ENCODE measurements around the gene E2F4. TPM values are rescaled to one million over a fixed set of nuclear protein-coding genes. Genes with fewer than 3 reads are reported as not detected.

E2F4 gene
- total and polyA plus RNA-seq, 9 of the 15 experiments (the other 6 are each of a cell fraction or from before 2014, with no cell fraction given) = 9.7 to 139 (median 106) TPM

DNA sequence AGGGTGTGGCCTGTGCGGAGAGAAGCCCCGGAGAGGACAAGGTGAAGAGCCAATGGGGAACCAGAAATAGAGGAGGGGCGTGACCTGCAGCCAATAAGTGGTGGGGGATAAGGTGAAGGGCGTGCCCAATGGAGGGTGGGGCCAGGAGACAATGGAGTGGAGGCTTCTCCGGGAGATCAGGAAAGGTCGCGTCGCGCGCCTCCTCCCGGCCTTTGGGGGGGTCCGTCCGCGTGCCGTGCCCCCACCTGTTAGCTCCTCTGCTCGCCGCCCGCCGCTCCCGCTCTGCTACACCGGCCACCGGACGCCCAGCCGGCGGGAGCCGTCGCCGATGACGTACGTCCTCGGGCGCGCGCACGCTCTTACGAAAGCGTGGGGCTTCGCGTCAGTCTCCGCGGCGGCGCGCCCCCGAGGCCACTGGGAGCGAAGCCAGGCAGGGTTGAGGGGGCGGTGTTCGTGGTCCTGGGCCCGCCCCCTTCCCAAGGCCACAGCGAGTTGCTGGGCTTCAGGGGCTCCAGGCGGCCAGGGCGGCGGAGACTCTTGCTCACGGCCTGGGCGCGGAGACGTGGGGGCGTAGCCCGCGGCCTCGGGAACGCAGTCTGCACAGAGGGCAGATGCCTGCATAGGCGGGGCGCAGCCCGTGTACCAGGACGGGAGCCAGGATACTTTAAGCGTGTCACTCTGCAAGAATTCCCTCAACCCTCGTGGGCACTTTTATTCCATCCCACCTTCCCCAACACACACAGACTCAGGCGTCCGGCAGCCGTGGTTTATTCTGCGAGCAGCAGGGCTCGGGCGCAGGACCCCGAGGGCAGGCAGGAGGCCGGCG is 8.1 kb upstream of the E2F4 start, which contains the start of gene MATCAP1 (continued):
- no peak for TF ChIP-seq ATF6 (CRISPR knock-in tag; IDR thresholded peaks at IDR 0.05)
- no peak for TF ChIP-seq ZNF592 (IDR thresholded peaks at IDR 0.05)
- TF ChIP-seq XRCC5 (IDR thresholded peaks at IDR 0.05; ENCODE audit: low read depth, low read length) = no peak; the same call in 1 of the 2 replicates
- TF ChIP-seq ZNF121 (CRISPR knock-in tag; conservative IDR thresholded peaks at IDR 0.05) = no peak
- TF ChIP-seq, protein P1, sequence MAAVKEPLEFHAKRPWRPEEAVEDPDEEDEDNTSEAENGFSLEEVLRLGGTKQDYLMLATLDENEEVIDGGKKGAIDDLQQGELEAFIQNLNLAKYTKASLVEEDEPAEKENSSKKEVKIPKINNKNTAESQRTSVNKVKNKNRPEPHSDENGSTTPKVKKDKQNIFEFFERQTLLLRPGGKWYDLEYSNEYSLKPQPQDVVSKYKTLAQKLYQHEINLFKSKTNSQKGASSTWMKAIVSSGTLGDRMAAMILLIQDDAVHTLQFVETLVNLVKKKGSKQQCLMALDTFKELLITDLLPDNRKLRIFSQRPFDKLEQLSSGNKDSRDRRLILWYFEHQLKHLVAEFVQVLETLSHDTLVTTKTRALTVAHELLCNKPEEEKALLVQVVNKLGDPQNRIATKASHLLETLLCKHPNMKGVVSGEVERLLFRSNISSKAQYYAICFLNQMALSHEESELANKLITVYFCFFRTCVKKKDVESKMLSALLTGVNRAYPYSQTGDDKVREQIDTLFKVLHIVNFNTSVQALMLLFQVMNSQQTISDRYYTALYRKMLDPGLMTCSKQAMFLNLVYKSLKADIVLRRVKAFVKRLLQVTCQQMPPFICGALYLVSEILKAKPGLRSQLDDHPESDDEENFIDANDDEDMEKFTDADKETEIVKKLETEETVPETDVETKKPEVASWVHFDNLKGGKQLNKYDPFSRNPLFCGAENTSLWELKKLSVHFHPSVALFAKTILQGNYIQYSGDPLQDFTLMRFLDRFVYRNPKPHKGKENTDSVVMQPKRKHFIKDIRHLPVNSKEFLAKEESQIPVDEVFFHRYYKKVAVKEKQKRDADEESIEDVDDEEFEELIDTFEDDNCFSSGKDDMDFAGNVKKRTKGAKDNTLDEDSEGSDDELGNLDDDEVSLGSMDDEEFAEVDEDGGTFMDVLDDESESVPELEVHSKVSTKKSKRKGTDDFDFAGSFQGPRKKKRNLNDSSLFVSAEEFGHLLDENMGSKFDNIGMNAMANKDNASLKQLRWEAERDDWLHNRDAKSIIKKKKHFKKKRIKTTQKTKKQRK (IDR thresholded peaks at IDR 0.05; ENCODE audit: borderline replicate concordance, low read depth, low read length) = peak; percentile 15; the same call in 1 of the 2 replicates
